ENCODE measurements around the gene POLG.
"Not testable (repeated sequence)": the region's sequence is repeated elsewhere in the genome, so short reads cannot be mapped to it uniquely, and the experiment has no call there.

Gene POLG

DNA sequence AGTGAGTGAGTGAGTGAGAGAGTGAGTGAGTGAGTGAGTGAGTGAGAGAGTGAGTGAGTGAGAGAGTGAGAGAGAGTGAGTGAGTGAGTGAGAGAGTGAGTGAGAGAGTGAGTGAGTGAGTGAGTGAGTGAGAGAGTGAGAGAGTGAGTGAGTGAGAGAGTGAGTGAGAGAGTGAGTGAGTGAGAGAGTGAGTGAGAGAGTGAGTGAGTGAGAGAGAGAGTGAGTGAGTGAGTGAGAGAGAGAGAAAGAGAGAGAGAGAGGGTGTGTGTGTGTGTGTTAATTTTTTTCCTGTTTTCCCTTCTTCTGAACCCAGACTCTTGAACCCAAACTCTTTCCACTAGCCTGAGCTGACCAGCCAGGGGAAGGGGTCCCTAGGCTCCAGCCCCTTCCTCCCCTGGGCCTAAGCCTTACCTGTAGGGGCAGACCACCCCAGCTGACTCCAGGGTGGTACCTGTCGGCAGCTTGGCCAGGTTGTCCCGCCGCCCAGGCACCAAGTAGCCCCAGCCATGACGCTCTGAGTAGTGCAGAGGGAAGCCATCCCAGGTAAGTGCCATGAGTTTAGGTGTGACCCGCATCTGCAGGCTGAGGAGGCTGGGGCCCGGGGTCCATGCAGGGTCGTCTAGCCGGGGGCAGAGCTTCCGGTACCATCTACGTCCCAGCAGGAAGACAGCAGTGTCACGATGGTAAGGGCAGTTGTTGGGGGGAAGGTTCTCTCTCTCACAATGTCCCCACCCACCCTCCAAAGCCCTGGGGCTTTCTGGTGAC is 9.4 kb downstream of the POLG start:
- DNase-seq: no peak

DNA sequence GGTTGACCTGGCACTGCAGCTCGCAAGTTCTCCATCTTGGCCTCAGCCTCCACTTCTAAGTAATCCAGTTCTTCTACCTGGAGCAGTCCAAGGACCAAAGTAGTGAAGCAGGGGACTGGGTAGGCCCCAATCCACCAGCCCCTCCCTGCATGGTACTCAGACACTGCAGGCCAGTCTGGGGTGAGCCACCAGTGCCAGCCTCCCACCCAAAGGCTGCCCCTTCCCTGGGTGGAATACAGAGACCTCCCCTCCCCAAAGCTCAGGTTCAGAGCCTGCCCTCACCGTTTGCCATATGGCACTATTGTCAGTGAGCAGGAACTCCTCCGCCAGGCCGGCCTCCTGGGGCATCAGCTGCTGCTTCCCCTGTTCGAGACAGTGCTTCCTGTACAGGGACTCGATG is 10.8 kb downstream of the POLG start:
- no peak for DNase-seq

DNA sequence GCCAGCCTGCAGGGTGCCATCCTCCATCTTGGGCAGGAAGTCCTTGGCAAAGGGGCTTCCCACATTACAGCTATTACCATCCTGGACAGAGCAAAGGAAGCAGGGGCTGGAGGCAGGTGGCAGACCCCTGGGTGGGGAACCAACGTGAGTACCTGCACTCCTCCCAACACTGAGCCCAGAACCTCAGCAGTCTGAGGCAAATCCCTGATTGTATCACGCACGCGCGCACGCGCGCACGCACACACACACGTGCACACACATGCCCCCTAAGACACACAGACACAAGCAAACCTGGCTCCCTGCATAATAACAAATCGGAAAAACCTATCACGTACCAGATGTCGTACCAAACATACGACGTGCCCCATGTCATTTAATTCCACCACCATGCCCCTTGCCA is 11.8 kb downstream of the POLG start:
- DNase-seq: no peak

DNA sequence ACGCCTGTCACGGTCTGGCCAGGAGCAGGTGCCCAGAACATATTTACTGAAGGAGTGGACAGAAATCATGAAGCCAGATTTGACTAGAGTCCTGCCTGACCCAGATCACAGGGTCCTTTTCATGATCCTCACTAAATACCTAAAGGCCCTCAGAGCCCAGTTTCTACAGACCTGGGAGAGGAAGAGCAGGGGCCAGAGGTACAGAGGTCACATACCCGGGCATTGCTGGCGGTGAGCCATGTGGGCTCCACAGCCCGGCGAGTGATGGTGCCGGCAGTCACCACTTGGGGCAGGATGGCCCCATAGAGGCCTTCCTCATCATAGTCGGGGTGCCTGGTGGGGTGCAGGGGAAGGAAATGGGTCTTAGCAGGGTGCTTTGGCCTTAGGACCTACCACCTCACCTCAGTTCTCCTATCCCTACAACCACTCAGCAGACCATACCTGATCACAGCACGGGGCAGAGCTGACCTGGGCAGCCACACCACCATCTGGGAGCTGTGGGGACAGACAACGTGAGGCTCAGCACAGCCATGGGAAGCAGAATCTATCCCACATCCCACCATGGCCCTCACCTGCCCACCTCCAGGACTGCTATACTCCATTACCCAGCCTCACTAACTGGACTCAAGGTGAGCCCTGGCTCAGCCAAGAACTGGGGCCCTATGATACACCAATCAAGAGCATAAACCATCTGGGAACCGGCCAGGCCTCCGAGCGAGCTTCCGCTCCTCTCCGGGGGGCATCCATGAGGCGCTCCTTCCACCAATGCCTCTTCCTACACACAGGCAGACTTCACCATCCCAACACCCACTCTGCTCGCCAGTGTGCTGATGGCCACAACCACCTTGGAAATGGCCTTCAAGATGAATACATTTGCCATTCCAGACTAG is 12.9 kb downstream of the POLG start:
- no peak for DNase-seq

DNA sequence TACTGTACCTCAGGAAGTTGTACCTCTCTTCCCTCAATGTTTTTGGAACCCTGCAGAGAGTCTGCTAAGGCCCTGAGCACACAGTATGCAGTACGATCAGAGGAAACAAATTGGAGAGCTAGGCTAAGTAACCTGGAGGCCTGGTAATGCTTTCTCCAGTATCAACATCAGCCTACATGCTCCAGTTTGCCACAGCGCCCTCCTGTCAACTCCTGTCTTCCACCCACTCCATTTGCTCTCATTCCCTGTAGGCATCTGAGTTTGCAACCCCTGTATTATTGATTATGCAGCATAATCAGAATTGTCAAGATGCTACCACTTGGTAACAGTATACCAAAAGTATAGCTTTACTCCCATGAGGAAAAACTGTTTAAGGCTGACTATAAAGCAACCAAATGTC is 14.4 kb downstream of the POLG start:
- no peak for DNase-seq

DNA sequence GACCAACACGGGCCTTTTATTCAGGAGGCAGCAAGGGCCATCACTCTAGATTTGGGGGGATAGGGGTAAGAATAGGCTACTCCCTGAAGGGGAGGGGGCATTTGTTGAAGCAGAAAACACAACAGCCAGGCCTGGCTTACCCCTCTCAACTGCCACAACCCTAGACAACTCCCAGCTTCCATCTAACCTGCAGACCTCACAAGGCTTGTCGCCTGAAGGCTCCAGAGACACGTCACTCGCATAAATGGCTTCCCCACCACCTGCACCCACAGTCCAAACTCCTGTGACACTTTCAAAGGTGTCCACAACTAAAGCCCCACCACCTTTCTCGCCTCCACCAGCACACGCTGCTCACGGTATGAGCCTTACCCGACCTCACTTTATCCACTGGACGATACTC is 14.9 kb downstream of the POLG start:
- no peak for DNase-seq

DNA sequence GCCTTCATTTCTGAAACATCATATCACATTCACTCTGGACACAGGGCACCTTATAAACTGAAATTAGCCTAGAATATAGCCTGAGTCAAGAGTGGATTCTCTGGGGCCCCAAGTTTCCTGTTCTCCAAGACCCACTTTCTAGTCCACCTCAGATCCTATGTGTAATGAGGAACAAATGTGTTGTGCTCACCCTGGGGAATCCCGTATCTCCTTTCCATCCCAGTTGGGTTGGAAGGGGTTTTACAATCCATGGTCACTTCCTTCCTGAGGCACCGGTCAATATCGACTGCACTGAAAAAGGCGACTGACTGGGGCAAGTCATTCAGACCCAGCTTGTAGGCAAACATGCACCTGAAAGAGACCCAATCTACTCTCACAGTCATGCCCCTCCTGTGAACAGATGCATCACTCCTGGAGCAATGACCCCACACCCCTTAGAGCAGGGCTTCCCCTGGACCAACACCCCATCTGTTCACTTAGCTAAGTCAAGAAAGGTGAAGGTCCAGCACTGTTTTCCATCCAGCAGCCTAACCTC is 17.4 kb downstream of the POLG start:
- no peak for DNase-seq

DNA sequence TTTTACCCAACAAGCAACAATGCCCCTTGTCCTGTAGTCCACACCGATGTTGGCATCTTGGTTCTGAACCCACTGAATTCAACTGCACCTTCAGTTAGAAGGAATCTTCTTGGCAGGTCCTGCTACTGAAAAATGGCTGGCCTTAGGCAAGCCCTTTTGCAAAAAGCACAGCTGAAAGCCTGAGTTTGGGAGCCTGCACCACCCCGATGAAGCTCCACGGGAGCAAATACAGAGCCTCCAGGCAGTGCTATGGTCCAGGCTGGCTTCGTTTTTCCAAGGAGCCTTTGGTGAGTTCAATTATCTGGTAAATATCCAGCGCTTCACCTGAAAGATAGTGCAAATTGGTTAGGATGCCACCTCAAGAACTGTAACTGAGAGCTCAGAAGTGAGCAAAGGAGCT is 18.1 kb downstream of the POLG start:
- DNase-seq: no peak

DNA sequence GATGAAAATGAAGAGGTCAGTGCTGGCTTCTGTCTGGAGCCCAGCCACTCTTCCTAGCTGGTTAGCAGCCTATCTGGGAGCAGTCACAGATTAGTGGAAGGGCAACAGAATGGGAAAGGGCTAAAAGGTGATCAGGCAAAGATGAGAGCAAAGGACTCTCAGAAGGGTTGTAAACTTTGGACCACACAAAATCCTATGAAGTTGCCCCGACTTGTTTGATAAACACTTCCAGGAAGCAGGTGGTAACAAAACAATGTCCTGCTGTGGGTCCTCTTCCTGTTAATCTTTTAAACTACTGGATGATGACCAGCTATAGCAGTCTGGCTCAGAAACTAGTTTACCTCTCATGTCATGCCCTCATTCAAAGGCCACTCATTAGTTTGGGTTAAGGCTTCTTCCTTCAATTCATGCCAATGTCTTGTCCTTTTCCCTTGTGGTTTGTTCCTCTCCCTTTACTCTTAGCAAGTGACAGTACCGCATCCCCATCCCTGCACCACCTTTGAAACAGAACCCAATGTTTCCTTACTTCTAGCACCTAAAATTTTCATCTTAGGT is 19.2 kb downstream of the POLG start:
- no peak for DNase-seq

DNA sequence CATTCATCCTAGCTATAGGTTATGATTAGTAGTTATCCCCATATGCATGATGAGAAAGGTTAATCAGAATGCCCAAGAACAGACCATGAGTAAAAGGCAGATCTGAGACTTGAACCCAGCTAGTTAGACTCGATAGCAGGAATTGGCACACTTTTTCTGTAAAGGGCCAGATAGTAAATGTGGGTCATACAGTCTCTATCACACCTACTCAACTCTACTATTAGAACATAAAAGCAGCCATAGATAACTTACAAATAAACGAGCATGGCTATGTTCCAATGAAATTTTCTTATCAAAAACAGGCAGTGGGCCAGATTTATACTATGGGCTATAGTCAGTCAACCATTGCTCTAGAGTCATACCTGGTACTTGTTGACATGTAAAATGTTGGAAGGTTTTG is 24.6 kb downstream of the POLG start:
- no peak for DNase-seq

DNA sequence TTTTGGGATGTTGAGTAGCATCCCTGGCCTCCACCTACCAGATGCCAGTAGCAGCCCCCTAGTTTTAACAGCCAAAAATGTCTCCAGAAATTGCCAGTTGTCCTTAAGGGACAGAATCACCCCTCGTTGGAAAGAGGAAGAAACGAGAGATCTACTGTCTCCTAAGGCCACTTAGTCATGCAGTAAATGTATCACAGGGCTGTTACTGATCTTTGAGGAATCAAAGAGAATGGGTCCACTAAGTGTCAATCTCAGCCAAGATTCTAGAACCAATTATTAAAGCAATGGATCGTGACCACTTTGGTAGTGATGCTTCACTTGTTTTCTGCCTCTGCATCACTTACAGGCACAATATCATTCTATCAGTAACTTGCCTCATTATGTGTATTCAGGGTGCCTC is 26.4 kb downstream of the POLG start:
- no peak for DNase-seq

DNA sequence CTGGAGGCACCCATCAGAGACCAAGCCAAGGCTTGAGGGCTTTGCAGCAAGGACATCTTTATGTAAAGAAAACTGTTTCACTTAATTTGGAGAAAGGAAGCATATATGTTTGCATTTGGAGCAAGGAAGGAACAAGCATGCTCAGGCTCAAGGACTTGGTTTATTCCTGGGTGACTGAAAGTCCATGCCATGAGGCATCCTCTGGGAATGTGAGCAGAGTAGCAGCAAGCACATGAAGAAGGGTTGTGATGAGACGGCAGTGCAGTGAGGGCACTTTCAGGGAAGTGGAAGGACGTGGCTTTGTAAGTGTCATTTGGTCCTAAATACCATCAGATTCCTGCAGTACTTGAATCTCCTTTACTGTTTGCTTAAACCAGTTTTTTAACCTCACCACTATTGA is 26.8 kb downstream of the POLG start:
- no peak for DNase-seq

DNA sequence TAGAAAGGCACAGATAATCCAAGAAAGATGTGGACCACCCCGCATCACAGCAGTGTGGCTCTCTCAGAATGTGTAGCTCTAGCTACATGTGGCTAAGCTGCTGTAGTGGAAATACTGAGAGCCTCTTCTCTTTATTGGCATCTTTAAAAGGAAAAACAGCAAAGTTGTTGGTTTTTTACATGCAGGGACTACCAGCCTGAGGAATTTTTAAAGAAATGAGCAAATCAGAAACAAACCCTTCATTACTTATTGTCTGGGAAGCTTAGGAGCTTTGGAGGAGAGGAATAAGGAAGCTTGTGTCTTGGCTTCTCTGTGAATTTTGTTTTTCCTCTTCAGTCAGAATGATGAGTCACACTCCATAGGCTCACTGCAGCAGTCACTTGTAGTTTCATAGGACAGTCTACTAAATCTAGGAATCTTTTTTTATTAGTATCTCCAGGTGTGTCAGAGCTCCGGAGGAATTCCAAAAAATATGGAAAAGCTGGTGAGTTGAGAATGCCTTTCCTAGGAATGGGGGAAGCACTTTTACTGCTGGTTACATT is 27.5 kb downstream of the POLG start:
- no peak for DNase-seq

DNA sequence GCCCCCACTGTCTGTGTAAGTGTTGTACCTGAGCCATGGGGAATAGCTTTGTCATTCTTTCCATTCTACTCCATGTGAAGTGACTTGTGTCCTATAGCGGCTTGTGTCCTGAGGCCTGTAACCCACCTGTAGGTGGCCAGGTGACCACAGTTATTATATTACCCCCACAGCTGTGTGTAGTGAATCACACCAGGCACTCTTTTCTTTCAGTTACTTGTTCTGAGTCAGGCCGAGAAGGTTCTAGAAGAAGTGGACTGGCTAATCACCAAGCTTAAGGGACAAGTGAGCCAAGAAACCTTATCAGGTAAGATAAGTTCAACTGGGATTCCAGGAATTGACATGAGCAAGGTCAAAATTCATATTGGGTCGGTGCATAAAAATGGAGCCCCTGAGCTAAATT is 29.2 kb downstream of the POLG start:
- no peak for DNase-seq

DNA sequence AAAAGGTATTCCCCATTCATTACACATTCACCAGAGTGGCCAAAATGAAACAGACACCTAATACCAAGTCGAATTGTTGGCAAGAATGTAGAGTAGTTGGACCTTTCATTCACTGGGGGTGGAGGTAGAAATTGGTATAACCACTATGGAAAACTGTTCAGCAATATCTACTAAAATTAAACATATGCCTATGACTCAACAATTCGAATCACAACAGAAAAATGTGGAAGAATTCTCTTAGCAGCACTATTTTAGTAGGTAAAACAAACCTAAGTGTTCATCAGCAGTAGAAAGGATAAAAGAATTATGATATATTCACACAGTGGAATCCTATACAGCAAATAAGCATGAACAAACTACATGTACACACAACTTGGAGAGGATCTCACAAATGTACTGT is 30.6 kb downstream of the POLG start:
- no peak for DNase-seq

DNA sequence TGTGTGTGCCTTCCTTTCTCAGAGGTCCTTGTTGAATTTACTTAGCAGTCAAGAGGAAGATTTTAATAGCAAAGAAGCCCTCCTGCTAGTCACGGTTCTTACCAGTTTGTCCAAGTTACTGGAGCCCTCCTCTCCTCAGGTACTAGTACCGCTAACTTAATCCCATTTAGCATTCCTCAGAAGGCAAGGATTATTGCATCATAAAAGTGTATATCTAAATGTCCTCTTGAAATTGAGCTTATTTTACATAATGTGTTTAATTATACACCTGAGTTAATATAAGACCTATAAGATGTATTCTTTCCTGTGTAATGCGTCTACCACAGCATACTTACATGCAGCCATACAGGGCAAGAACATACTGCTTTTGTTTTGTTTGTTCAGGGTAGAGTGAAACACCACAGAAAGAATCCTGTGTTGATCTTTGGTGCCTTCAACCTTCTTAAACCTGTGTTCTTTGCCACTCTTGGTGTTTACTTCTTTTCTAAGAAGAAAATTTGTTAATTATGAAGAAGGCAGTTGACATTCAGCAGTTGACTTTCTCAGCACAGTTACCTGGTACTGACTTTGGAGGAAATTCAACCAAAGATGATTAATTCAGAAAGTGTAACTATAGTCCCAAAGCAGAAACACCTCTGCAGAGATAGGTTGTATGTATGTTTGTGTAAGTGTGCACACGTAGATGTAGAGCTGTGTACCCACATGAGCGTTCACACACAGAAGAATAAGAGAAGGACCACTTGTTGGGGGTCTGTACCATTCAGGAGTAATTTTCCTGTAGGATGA is 33.1 kb downstream of the POLG start:
- DNase-seq: no peak

DNA sequence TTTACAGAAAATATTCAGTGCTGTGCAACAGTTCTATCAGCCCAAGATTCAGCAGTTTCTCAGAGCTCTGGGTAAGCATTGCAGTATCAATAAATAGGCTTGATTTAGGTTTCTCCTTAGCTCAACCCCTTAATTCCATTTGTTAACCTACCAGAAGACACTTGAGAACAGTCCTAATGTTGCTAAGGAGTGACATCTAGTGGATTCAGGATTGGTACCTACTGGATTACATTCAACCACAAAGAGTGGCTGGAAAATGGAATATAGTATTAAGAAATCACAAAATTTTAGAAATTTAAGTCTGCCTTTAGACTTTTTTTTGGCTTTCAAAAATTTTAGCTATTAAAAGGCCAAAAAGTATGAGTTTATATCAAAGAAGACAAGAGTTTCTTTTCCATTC is 34.7 kb downstream of the POLG start:
- DNase-seq: no peak

DNA sequence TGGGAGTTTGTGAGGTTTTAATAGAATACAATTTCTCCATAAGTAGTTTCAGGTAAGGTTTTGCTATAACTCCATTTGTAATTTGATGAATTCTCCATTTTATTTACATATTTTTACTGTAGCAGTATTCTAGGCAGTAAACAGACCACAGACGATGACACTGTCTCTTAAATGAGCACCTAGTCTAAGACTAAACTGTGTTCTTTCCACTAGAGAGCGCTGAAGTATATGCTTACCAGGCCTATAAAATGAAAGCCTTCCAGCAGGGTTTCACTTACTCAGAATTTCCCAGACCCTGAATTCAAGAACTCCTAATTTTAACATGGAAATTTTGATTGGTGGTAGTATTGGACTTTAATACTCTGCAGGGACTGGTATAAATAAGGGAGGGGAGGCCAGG is 41.6 kb downstream of the POLG start:
- DNase-seq: no peak

DNA sequence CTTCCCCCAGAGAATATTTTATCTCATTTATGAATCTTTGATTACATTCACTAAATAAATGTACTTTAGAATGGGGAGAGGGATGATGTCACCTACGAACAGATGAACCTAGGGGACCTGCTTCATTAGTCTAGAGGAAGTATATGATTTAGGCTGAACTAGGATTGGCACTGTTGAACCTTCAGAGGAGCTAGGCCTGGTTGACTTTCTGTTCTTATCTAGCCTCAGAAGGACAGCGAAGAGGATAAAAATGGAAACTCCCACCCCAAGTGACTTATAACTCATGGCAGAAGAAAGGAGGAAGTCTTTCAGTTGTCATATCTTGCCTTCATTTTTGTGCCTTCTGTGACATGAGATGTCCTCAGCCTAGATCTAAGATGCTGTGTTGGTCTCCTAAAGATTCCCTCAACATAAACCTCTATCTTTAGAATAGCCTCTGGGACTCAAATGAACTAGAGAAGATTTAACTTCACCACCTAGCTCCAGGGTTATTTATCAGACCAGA is 42.6 kb downstream of the POLG start:
- DNase-seq: no peak

DNA sequence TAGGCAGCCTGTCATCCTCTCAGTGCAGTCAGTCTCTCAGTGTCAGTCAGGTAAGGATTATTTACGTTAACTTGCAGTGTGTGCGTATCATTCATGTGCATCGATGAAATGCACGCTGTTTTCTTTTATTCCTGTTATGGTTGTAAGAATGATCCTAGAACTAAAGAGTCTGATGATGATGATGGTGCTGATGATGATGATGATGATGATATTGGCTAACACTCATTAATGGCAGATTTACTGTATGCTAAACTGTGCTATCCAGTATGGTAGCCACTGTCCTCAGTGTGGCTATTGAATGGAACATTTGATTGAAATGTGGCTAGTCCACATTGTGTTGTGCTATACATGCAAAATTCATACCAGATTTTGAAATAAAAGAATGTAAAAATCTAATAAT is 51.4 kb downstream of the POLG start:
- DNase-seq: no peak

DNA sequence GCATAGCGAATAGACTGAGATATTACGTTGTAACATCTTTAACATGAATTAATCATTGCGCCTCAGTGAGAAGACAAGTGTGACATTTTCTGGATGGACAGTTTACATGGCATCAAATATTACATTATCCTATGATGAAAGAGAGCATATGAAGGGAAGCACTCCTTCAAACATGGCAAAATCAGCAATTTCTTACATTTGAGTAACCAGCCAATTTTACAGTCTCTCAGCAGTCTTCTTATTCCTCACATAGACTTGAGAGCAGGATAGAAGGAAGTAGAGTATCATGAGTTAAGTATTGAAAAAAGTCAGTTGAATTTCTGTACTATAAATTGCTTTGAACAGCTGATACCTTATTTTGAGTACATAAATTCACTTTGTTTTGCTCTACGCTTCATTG is 52.0 kb downstream of the POLG start:
- DNase-seq: no peak

DNA sequence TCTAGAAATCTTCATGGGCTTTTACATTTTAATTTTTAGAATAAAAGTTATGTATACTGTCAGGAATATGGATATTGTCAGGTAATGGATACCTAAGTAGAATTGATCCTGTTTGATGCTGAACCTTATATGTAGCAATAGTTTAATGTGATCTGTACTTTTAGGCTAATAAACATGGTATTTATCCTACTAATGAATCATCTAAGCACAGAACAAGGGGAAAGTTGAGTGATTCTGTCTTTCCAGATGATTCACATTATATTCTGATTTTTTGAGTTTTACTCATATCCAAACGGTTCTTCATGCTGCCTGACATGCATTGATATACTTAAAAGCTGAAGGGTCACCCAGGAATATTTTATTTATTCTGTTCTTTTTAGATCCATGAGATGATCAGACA is 56.3 kb downstream of the POLG start:
- no peak for DNase-seq

DNA sequence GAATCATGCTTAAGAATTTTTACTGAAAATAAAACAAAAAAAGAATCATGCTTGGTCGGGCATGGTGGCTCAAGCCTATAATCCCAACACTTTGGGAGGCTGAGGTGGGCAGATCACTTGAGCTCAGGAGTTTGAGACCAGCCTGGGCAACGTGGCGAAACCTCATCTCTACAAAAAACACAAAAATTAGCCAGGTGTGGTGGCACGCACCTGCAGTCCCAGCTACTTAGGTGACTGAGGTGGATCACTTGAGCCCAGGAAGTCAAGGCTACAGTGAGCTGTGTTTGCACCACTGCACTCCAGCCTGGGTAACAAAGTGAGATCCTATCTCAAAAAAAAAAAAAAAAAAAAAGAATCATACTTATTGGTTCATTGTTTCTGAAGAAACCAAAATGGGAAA is 57.3 kb downstream of the POLG start:
- DNase-seq: not testable (repeated sequence)

Measured in activated CD4-positive, alpha-beta T cell treated with anti-CD3 and anti-CD28 coated beads, Interleukin-2, amount 50 U/mL, for 1 hour (primary cell).